NOMO-1 (cell line): ENCODE results near the gene KRT13.

Experiments used
- DNase-seq, 2 experiments: peaks; one replicate each; lab custom pipeline; 2025; ENCODE audit not compliant: unreplicated experiment in 2 of 2; lab: John Stamatoyannopoulos, UW

Gene KRT13

GRCh38 chr17:41537990-41538389 lies 32.6 kb upstream of the KRT13 start:
- DNase-seq: no peak

GRCh38 chr17:41537614-41537954 lies 32.2 kb upstream of the KRT13 start:
- DNase-seq: no peak

GRCh38 chr17:41536741-41537613 lies 31.6 kb upstream of the KRT13 start:
- no peak for DNase-seq

- no peak for DNase-seq
These were observed 30.5 kb upstream of the KRT13 start for GRCh38 chr17:41535764-41536481.

- DNase-seq: no peak
These were observed 29.6 kb upstream of the KRT13 start for GRCh38 chr17:41534899-41535546.

GRCh38 chr17:41533613-41534012 lies 28.2 kb upstream of the KRT13 start:
- no peak for DNase-seq

GRCh38 chr17:41532947-41533570 lies 27.6 kb upstream of the KRT13 start:
- DNase-seq: no peak

- DNase-seq: no peak
These were observed 26.6 kb upstream of the KRT13 start for GRCh38 chr17:41531993-41532392.

GRCh38 chr17:41530062-41531048 lies 24.9 kb upstream of the KRT13 start:
- no peak for DNase-seq

- DNase-seq: peak; percentile 2 to 8
These were observed 24.1 kb upstream of the KRT13 start for GRCh38 chr17:41529491-41529915.

GRCh38 chr17:41528959-41529353 lies 23.5 kb upstream of the KRT13 start:
- no peak for DNase-seq

- DNase-seq: no peak
These were observed 21.9 kb upstream of the KRT13 start for GRCh38 chr17:41527063-41528023.

GRCh38 chr17:41524261-41524660 lies 18.8 kb upstream of the KRT13 start:
- no peak for DNase-seq

GRCh38 chr17:41523787-41524186 lies 18.4 kb upstream of the KRT13 start:
- DNase-seq: no peak

GRCh38 chr17:41523225-41523593 lies 17.8 kb upstream of the KRT13 start:
- DNase-seq: no peak

GRCh38 chr17:41522301-41523224 lies 17.2 kb upstream of the KRT13 start:
- DNase-seq: no peak

- DNase-seq: no peak
These were observed 16.3 kb upstream of the KRT13 start for GRCh38 chr17:41521574-41522261.
